Globus pallidus (tissue), 1 donor: Measurements from ENCODE around the gene CCDC7.
"Not testable (repeated sequence)": the region's sequence is repeated elsewhere in the genome, so short reads cannot be mapped to it uniquely, and the experiment has no call there.

ENCODE experiments used
- DNase-seq: peaks from one replicate; pipeline ENCODE4 v3.0.0-alpha.2; 2015; ENCODE audit warnings: low spot score

Gene CCDC7

GRCh38 chr10:32699683-32700082 lies 253.7 kb downstream of the CCDC7 start:
- not testable (repeated sequence) for DNase-seq

GRCh38 chr10:32713560-32713959 lies 267.6 kb downstream of the CCDC7 start:
- DNase-seq = no peak

GRCh38 chr10:32731527-32731926 lies 285.6 kb downstream of the CCDC7 start:
- no peak for DNase-seq

- DNase-seq = no peak
Observed at GRCh38 chr10:32738958-32739357, 293.0 kb downstream of the CCDC7 start.

GRCh38 chr10:32744321-32744720 lies 298.4 kb downstream of the CCDC7 start:
- DNase-seq = no peak

GRCh38 chr10:32746869-32747268 lies 300.9 kb downstream of the CCDC7 start:
- DNase-seq = no peak

- no peak for DNase-seq
Observed at GRCh38 chr10:32751582-32751981, 305.6 kb downstream of the CCDC7 start.

- not testable (repeated sequence) for DNase-seq
Observed at GRCh38 chr10:32754900-32755299, 309.0 kb downstream of the CCDC7 start.

- no peak for DNase-seq
Observed at GRCh38 chr10:32771217-32771616, 325.3 kb downstream of the CCDC7 start.

GRCh38 chr10:32773105-32773504 lies 327.2 kb downstream of the CCDC7 start:
- no peak for DNase-seq

- no peak for DNase-seq
Observed at GRCh38 chr10:32786968-32787367, 341.0 kb downstream of the CCDC7 start.

- no peak for DNase-seq
Observed at GRCh38 chr10:32787690-32788284, 341.8 kb downstream of the CCDC7 start.

GRCh38 chr10:32788359-32788758 lies 342.4 kb downstream of the CCDC7 start:
- DNase-seq = no peak

GRCh38 chr10:32790483-32790882 lies 344.5 kb downstream of the CCDC7 start:
- no peak for DNase-seq

GRCh38 chr10:32793033-32793432 lies 347.1 kb downstream of the CCDC7 start:
- no peak for DNase-seq

- DNase-seq = peak; percentile 28
Observed at GRCh38 chr10:32795598-32796183, 349.8 kb downstream of the CCDC7 start.

- not testable (repeated sequence) for DNase-seq
Observed at GRCh38 chr10:32797393-32797792, 351.5 kb downstream of the CCDC7 start.

GRCh38 chr10:32846974-32847373 lies 401.0 kb downstream of the CCDC7 start:
- no peak for DNase-seq

GRCh38 chr10:32851301-32851700 lies 405.4 kb downstream of the CCDC7 start:
- no peak for DNase-seq

- DNase-seq = no peak
Observed at GRCh38 chr10:32854435-32854834, 408.5 kb downstream of the CCDC7 start.

GRCh38 chr10:32865170-32865569 lies 419.2 kb downstream of the CCDC7 start:
- DNase-seq = no peak

- DNase-seq = no peak
Observed at GRCh38 chr10:32877915-32878314, 432.0 kb downstream of the CCDC7 start.

- DNase-seq = no peak
Observed at GRCh38 chr10:32878646-32879045, 432.7 kb downstream of the CCDC7 start.

- no peak for DNase-seq
Observed at GRCh38 chr10:32882076-32882475, 436.1 kb downstream of the CCDC7 start.
